Measurements from ENCODE around the gene ABHD2. TPM values are rescaled to one million over a fixed set of nuclear protein-coding genes. Genes with fewer than 3 reads are reported as not detected.
A peak's percentile ranks its signal among the peaks of the same experiment; 100 is the strongest.

ABHD2 gene
- total RNA-seq, 4 donors from 2014 or later: 49.8 to 82.3 (median 72.1) TPM

DNA sequence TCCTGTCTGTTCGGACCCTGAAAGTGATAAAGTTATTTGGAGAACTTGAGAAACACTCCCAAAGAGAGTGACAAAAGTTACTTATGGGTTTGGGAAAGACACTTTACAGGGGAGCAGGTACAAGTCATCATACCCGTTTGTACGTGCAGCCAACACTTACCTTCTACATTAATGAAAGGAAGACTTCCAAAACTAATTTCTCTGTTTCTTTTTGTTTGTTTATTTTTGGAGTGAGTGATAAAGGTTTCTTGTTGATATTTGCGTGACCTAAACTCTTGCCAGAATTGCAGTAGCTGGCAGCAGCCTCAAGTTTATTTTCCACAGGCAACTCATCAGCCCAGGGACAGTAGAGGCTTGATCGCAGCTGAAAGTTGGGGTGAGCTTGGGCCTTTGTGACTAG, 8.4 kb downstream of the ABHD2 start:
- no peak for TF ChIP-seq POLR2AphosphoS5 (IDR thresholded peaks at IDR 0.05)
- TF ChIP-seq, protein P1, sequence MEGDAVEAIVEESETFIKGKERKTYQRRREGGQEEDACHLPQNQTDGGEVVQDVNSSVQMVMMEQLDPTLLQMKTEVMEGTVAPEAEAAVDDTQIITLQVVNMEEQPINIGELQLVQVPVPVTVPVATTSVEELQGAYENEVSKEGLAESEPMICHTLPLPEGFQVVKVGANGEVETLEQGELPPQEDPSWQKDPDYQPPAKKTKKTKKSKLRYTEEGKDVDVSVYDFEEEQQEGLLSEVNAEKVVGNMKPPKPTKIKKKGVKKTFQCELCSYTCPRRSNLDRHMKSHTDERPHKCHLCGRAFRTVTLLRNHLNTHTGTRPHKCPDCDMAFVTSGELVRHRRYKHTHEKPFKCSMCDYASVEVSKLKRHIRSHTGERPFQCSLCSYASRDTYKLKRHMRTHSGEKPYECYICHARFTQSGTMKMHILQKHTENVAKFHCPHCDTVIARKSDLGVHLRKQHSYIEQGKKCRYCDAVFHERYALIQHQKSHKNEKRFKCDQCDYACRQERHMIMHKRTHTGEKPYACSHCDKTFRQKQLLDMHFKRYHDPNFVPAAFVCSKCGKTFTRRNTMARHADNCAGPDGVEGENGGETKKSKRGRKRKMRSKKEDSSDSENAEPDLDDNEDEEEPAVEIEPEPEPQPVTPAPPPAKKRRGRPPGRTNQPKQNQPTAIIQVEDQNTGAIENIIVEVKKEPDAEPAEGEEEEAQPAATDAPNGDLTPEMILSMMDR (IDR thresholded peaks at IDR 0.05): no peak
- no peak for TF ChIP-seq POLR2A (IDR thresholded peaks at IDR 0.05; ENCODE audit: low read depth)
- peaks cover 0 to 3% (median 0%) of the 10 kb centered on the region in 4 donors for H3K36me3 ChIP-seq
- no peaks in the 10 kb centered on the region for H3K27me3 ChIP-seq
- DNase-seq (ENCODE audit: extremely low spot score): no peak
- H3K27ac ChIP-seq (replicated peaks in 1 of 4): peak overlapping the region; percentile 69 to 96 (median 93)
- H3K4me1 ChIP-seq: peaks cover 69 to 100% (median 99%) of the 10 kb centered on the region in 4 donors
- no peaks in the 10 kb centered on the region for H3K9me3 ChIP-seq
- intact Hi-C loops (cut with DNase I): no loop called here
- 50% methylated on average over 5 of the region's 5 CpGs for WGBS
- no peak overlapping the region for H3K4me3 ChIP-seq

- H3K4me3 ChIP-seq: no peak overlapping the region
- peaks cover 0 to 3% (median 0%) of the 10 kb centered on the region in 4 donors for H3K36me3 ChIP-seq
- TF ChIP-seq POLR2A (IDR thresholded peaks at IDR 0.05; ENCODE audit: low read depth): no peak
- TF ChIP-seq, protein P1 (IDR thresholded peaks at IDR 0.05): no peak
- TF ChIP-seq EP300 (IDR thresholded peaks at IDR 0.05): no peak
- TF ChIP-seq POLR2AphosphoS5 (IDR thresholded peaks at IDR 0.05): no peak
- H3K4me1 ChIP-seq: peaks cover 71 to 100% (median 99%) of the 10 kb centered on the region in 4 donors
- H3K27me3 ChIP-seq: no peaks in the 10 kb centered on the region
- H3K27ac ChIP-seq (replicated peaks in 1 of 4): peak overlapping the region; percentile 69 to 96 (median 93)
- 78% methylated on average over 1 of the region's 1 CpG for WGBS
- H3K9me3 ChIP-seq: no peaks in the 10 kb centered on the region
- intact Hi-C loops (cut with DNase I): no loop called here
- DNase-seq (ENCODE audit: extremely low spot score): no peak
Measured at GRCh38 chr15:89097313-89097712, 9.1 kb downstream of the ABHD2 start.

DNA sequence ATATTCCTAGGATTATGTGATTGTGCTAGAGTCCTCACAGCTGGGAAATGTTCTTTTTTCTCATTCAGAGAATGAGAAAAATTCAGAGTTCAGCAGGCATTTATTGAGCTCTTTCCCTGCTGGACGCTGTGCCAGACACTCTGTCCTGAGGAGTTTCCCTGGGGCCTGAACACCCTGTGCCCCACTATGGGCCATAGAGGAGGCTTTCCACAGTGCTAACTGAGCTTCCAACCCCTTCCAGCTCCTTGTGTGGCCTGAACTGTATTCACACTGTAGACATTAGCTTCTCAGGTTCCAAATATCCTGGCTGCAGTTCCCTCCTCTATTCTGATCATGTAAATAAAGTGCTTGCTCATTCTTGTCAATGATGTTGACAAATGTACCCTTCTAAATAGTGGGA, 10.0 kb downstream of the ABHD2 start:
- H3K4me1 ChIP-seq: peaks cover 71 to 100% (median 99%) of the 10 kb centered on the region in 4 donors
- TF ChIP-seq POLR2AphosphoS5 (IDR thresholded peaks at IDR 0.05): no peak
- TF ChIP-seq, protein P1 (IDR thresholded peaks at IDR 0.05): no peak
- no peak for TF ChIP-seq POLR2A (IDR thresholded peaks at IDR 0.05; ENCODE audit: low read depth)
- no peak for TF ChIP-seq EP300 (IDR thresholded peaks at IDR 0.05)
- no peak for DNase-seq (ENCODE audit: extremely low spot score)
- no peaks in the 10 kb centered on the region for H3K27me3 ChIP-seq
- peaks cover 0 to 3% (median 0%) of the 10 kb centered on the region in 4 donors for H3K36me3 ChIP-seq
- H3K27ac ChIP-seq (replicated peaks in 1 of 4): peak overlapping the region; percentile 69 to 96 (median 93)
- no peak overlapping the region for H3K4me3 ChIP-seq
- WGBS: 31% methylated on average over 1 of the region's 1 CpG
- H3K9me3 ChIP-seq: no peaks in the 10 kb centered on the region
- intact Hi-C loops (cut with DNase I): no loop called here

GRCh38 chr15:89099968-89100367, 11.7 kb downstream of the ABHD2 start:
- H3K27ac ChIP-seq (replicated peaks in 1 of 4): peak overlapping the region in 3 of 4 donors; percentile 92 to 96 (median 94)

More at GRCh38 chr15:89099968-89100367, 11.7 kb downstream of the ABHD2 start:
- no peak for DNase-seq (ENCODE audit: extremely low spot score)
- H3K4me3 ChIP-seq: no peak overlapping the region
- no peaks in the 10 kb centered on the region for H3K9me3 ChIP-seq
- WGBS: 100% methylated on average over 3 of the region's 3 CpGs
- intact Hi-C loops (cut with DNase I): no loop called here
- no peaks in the 10 kb centered on the region for H3K27me3 ChIP-seq
- peaks cover 67 to 100% (median 100%) of the 10 kb centered on the region in 4 donors for H3K4me1 ChIP-seq
- TF ChIP-seq POLR2A (IDR thresholded peaks at IDR 0.05; ENCODE audit: low read depth): no peak
- no peak for TF ChIP-seq EP300 (IDR thresholded peaks at IDR 0.05)
- TF ChIP-seq, protein P1 (IDR thresholded peaks at IDR 0.05): no peak
- TF ChIP-seq POLR2AphosphoS5 (IDR thresholded peaks at IDR 0.05): no peak
- peaks cover 0 to 6% (median 0%) of the 10 kb centered on the region in 4 donors for H3K36me3 ChIP-seq

Data from esophagus muscularis mucosa (tissue), 4 donors.